Measurements from ENCODE around the gene PRSS1.

PRSS1 gene

DNA sequence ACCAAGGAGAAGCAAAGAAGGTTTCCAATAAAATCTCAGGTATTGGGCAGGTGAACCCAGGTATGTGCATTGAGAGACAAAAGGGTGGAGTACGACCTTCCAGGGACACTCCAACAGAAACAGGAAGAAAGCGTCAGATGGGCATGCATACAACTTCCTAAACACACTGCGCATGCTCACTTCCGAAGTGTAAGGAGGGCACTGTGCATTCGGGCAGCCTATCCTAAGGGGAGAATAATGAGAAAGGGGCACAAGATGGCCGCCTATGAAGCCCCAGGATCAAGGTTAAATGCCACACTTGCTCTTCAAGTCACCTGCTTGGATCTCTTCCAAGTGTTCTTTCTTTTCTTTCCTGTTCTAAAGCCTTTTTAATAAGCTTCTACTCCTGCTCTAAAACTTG lies 39.4 kb upstream of the PRSS1 start:
- no peak overlapping the region for H3K27ac ChIP-seq (replicated peaks; ENCODE audit: low read length)
- H3K9ac ChIP-seq (ENCODE audit: low read depth, low read length, poor library complexity) = no peak overlapping the region
- peaks cover 0 to 1% of the 10 kb centered on the region in 2 donors for H3K4me1 ChIP-seq (ENCODE audit: control insufficient read depth in 2 of 2, insufficient read depth in 1 of 2, low read depth in 1 of 2, low read length in 2 of 2)
- no peak overlapping the region for H3K23ac ChIP-seq (ENCODE audit: low read depth, low read length, poor library complexity)
- no CpG with 5 or more reads among the region's 6 CpGs for WGBS, 2 donors (ENCODE audit: extremely low coverage in 2 of 2, insufficient read length in 2 of 2, insufficient replicate concordance in 1 of 2)
- H3K14ac ChIP-seq (ENCODE audit: low read length) = no peak overlapping the region
- no peaks in the 10 kb centered on the region for H3K36me3 ChIP-seq (replicated peaks in 1 of 2; ENCODE audit: control insufficient read depth in 2 of 2, insufficient read depth in 2 of 2, low read length in 2 of 2)
- H2BK12ac ChIP-seq (ENCODE audit: low read length) = no peak overlapping the region
- no peak overlapping the region for H3K18ac ChIP-seq (ENCODE audit: low read length)
- no peak overlapping the region for H3K4me2 ChIP-seq (ENCODE audit: insufficient read depth, low read length, poor library complexity, severe bottlenecking)
- no peak overlapping the region for H4K8ac ChIP-seq (ENCODE audit: low read depth, low read length)
- H2AK5ac ChIP-seq (ENCODE audit: low read depth, low read length) = no peak overlapping the region
- H3K27me3 ChIP-seq (ENCODE audit: control insufficient read depth in 3 of 3, insufficient read depth in 3 of 3, low read depth in 1 of 3, low read length in 3 of 3) = no peaks in the 10 kb centered on the region
- no peak overlapping the region for H2AFZ ChIP-seq (ENCODE audit: low read length)
- H3K9me3 ChIP-seq (replicated peaks in 1 of 2; ENCODE audit: control insufficient read depth in 2 of 2, insufficient read depth in 1 of 2, low read depth in 1 of 2, low read length in 2 of 2) = no peaks in the 10 kb centered on the region
- H2BK15ac ChIP-seq (ENCODE audit: low read length) = no peak overlapping the region
- no peak overlapping the region for H2BK5ac ChIP-seq (ENCODE audit: low read length)
- no peak for DNase-seq (ENCODE audit: low spot score)
- no peak overlapping the region for H3K4me3 ChIP-seq (ENCODE audit: low read length in 2 of 2)
- H4K91ac ChIP-seq (ENCODE audit: low read depth, low read length, poor library complexity) = no peak overlapping the region
- H3K4ac ChIP-seq (ENCODE audit: low read length) = no peak overlapping the region
- H2BK120ac ChIP-seq (ENCODE audit: low read depth, low read length) = no peak overlapping the region
- no peaks in the 10 kb centered on the region for H3K79me1 ChIP-seq (ENCODE audit: low read depth, low read length)

DNA sequence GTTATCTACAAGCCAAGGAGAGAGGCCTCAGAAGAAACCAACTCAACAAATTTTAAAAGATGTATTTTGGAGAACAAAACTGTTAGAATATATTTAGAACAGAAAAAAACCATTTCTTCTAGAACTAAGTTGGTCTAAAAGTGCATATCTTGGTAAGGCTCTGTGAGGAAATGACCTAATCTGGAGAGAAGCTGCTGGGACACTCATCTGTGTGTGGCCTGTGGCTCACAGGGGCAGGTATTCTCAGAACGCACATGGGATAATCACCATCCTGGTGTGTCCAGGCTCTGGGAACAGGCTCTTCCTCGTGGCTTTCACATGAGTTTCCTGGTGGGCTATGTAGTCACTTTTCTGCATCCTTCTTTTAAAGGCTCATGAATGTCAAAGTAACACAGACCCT lies 38.1 kb upstream of the PRSS1 start:
- Histone ChIP-seq H3K23ac (ENCODE audit: low read depth, low read length, poor library complexity) (no peak overlapping the region), H3K79me1 (ENCODE audit: low read depth, low read length) (no peaks in the 10 kb centered on the region), H2BK120ac (ENCODE audit: low read depth, low read length) (no peak overlapping the region), H3K9me3 (replicated peaks in 1 of 2; ENCODE audit: control insufficient read depth in 2 of 2, insufficient read depth in 1 of 2, low read depth in 1 of 2, low read length in 2 of 2) (no peaks in the 10 kb centered on the region), H3K27me3 (ENCODE audit: control insufficient read depth in 3 of 3, insufficient read depth in 3 of 3, low read depth in 1 of 3, low read length in 3 of 3) (no peaks in the 10 kb centered on the region), H3K36me3 (replicated peaks in 1 of 2; ENCODE audit: control insufficient read depth in 2 of 2, insufficient read depth in 2 of 2, low read length in 2 of 2) (no peaks in the 10 kb centered on the region), H4K8ac (ENCODE audit: low read depth, low read length) (no peak overlapping the region), H3K27ac (replicated peaks; ENCODE audit: low read length) (no peak overlapping the region), H3K14ac (ENCODE audit: low read length) (no peak overlapping the region), H3K4me2 (ENCODE audit: insufficient read depth, low read length, poor library complexity, severe bottlenecking) (no peak overlapping the region), H4K91ac (ENCODE audit: low read depth, low read length, poor library complexity) (no peak overlapping the region), H3K18ac (ENCODE audit: low read length) (no peak overlapping the region), H3K4me1 (ENCODE audit: control insufficient read depth in 2 of 2, insufficient read depth in 1 of 2, low read depth in 1 of 2, low read length in 2 of 2) (peaks cover 0 to 1% of the 10 kb centered on the region in 2 donors), H3K4ac (ENCODE audit: low read length) (no peak overlapping the region), H2BK15ac (ENCODE audit: low read length) (no peak overlapping the region), H2AK5ac (ENCODE audit: low read depth, low read length) (no peak overlapping the region), H3K9ac (ENCODE audit: low read depth, low read length, poor library complexity) (no peak overlapping the region), H2BK12ac (ENCODE audit: low read length) (no peak overlapping the region), H2BK5ac (ENCODE audit: low read length) (no peak overlapping the region), H3K4me3 (ENCODE audit: low read length in 2 of 2) (no peak overlapping the region), H2AFZ (ENCODE audit: low read length) (no peak overlapping the region)
- WGBS, 2 donors (ENCODE audit: extremely low coverage in 2 of 2, insufficient read length in 2 of 2, insufficient replicate concordance in 1 of 2) = no CpG with 5 or more reads among the region's 2 CpGs
- DNase-seq (ENCODE audit: low spot score) = no peak

DNA sequence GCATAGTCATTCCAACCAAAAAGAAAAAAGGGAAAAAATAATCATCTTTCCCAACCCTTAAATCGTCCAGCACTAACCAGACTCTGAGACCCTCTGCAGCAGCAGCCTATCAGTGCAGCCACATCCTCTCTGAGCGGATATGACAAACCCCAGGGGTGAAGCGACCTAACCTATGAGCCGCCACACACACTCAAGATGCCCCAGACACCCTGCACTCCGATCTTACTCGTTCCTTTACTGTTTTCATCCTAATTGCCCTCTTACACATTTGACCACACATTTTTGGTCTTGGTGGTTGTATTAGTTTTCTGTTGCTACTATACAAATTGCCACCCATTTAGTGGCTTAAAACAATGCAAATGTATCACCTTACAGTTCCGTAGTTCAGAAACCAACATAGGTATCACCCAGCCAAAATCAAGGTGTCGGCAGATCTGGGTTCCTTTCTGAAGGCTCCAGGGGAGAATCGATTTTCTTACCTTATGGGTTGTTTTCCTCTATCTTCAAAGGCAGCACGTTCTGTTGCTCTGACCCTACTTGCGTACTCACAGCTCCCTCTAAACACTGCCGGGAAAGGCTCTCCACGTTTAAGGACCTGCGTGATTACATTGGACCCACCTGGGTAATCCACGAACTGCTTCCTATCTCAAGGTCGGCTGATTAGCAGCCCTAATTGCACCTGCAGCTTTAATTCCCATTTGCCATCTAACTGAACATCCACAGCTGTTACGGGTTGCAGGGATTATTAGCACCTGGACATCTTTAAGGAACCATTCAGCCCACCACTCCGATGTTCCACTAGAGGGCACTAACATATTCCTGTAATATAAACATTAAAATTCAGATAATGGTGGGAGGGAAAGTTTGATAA lies 37.3 kb upstream of the PRSS1 start:
- Histone ChIP-seq H3K79me1 (ENCODE audit: low read depth, low read length) (no peaks in the 10 kb centered on the region), H2BK12ac (ENCODE audit: low read length) (no peak overlapping the region), H2BK15ac (ENCODE audit: low read length) (no peak overlapping the region), H3K4me3 (ENCODE audit: low read length in 2 of 2) (no peak overlapping the region), H3K4me1 (ENCODE audit: control insufficient read depth in 2 of 2, insufficient read depth in 1 of 2, low read depth in 1 of 2, low read length in 2 of 2) (peaks cover 0 to 1% of the 10 kb centered on the region in 2 donors), H2AFZ (ENCODE audit: low read length) (no peak overlapping the region), H3K36me3 (replicated peaks in 1 of 2; ENCODE audit: control insufficient read depth in 2 of 2, insufficient read depth in 2 of 2, low read length in 2 of 2) (no peaks in the 10 kb centered on the region), H2BK120ac (ENCODE audit: low read depth, low read length) (no peak overlapping the region), H3K27me3 (ENCODE audit: control insufficient read depth in 3 of 3, insufficient read depth in 3 of 3, low read depth in 1 of 3, low read length in 3 of 3) (no peaks in the 10 kb centered on the region), H4K8ac (ENCODE audit: low read depth, low read length) (no peak overlapping the region), H3K14ac (ENCODE audit: low read length) (no peak overlapping the region), H3K9me3 (replicated peaks in 1 of 2; ENCODE audit: control insufficient read depth in 2 of 2, insufficient read depth in 1 of 2, low read depth in 1 of 2, low read length in 2 of 2) (no peaks in the 10 kb centered on the region), H2AK5ac (ENCODE audit: low read depth, low read length) (no peak overlapping the region), H3K27ac (replicated peaks; ENCODE audit: low read length) (no peak overlapping the region), H3K9ac (ENCODE audit: low read depth, low read length, poor library complexity) (no peak overlapping the region), H4K91ac (ENCODE audit: low read depth, low read length, poor library complexity) (no peak overlapping the region), H2BK5ac (ENCODE audit: low read length) (no peak overlapping the region), H3K18ac (ENCODE audit: low read length) (no peak overlapping the region), H3K4me2 (ENCODE audit: insufficient read depth, low read length, poor library complexity, severe bottlenecking) (no peak overlapping the region), H3K23ac (ENCODE audit: low read depth, low read length, poor library complexity) (no peak overlapping the region), H3K4ac (ENCODE audit: low read length) (no peak overlapping the region)
- DNase-seq (ENCODE audit: low spot score) = no peak
- no CpG with 5 or more reads among the region's 18 CpGs for WGBS, 2 donors (ENCODE audit: extremely low coverage in 2 of 2, insufficient read length in 2 of 2, insufficient replicate concordance in 1 of 2)

DNA sequence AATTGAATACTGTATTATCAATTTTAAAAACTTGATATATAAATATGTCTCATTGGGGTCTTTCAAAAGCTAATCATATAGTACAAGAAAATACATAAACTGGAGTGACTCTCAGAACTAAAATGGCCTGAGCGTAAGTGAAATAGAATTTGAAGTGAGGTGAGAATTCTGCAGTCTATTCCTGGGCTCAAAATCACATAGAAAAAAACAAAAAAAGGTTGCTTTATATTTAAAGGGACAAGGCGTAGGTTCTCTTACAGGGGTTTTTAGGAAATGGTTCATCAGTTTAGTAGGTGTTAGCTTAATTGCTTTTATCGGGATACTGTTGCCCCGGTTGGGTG lies 36.7 kb upstream of the PRSS1 start:
- no peaks in the 10 kb centered on the region for H3K27me3 ChIP-seq (ENCODE audit: control insufficient read depth in 3 of 3, insufficient read depth in 3 of 3, low read depth in 1 of 3, low read length in 3 of 3)
- DNase-seq (ENCODE audit: low spot score) = no peak
- no peak overlapping the region for H3K4me2 ChIP-seq (ENCODE audit: insufficient read depth, low read length, poor library complexity, severe bottlenecking)
- no peak overlapping the region for H3K4ac ChIP-seq (ENCODE audit: low read length)
- WGBS, 2 donors (ENCODE audit: extremely low coverage in 2 of 2, insufficient read length in 2 of 2, insufficient replicate concordance in 1 of 2) = no CpG with 5 or more reads among the region's 4 CpGs
- H3K4me1 ChIP-seq (ENCODE audit: control insufficient read depth in 2 of 2, insufficient read depth in 1 of 2, low read depth in 1 of 2, low read length in 2 of 2) = peaks cover 0 to 1% of the 10 kb centered on the region in 2 donors
- no peak overlapping the region for H2BK15ac ChIP-seq (ENCODE audit: low read length)
- no peak overlapping the region for H3K23ac ChIP-seq (ENCODE audit: low read depth, low read length, poor library complexity)
- H3K27ac ChIP-seq (replicated peaks; ENCODE audit: low read length) = no peak overlapping the region
- H2BK5ac ChIP-seq (ENCODE audit: low read length) = no peak overlapping the region
- no peak overlapping the region for H2BK12ac ChIP-seq (ENCODE audit: low read length)
- H3K9me3 ChIP-seq (replicated peaks in 1 of 2; ENCODE audit: control insufficient read depth in 2 of 2, insufficient read depth in 1 of 2, low read depth in 1 of 2, low read length in 2 of 2) = no peaks in the 10 kb centered on the region
- H2BK120ac ChIP-seq (ENCODE audit: low read depth, low read length) = no peak overlapping the region
- no peak overlapping the region for H3K18ac ChIP-seq (ENCODE audit: low read length)
- H2AFZ ChIP-seq (ENCODE audit: low read length) = no peak overlapping the region
- H4K91ac ChIP-seq (ENCODE audit: low read depth, low read length, poor library complexity) = no peak overlapping the region
- no peak overlapping the region for H4K8ac ChIP-seq (ENCODE audit: low read depth, low read length)
- no peak overlapping the region for H3K14ac ChIP-seq (ENCODE audit: low read length)
- H3K79me1 ChIP-seq (ENCODE audit: low read depth, low read length) = no peaks in the 10 kb centered on the region
- H3K4me3 ChIP-seq (ENCODE audit: low read length in 2 of 2) = no peak overlapping the region
- no peak overlapping the region for H3K9ac ChIP-seq (ENCODE audit: low read depth, low read length, poor library complexity)
- no peaks in the 10 kb centered on the region for H3K36me3 ChIP-seq (replicated peaks in 1 of 2; ENCODE audit: control insufficient read depth in 2 of 2, insufficient read depth in 2 of 2, low read length in 2 of 2)
- H2AK5ac ChIP-seq (ENCODE audit: low read depth, low read length) = no peak overlapping the region
